ENCODE results near the gene ZNF592.
A peak's percentile ranks its signal among the peaks of the same experiment; 100 is the strongest.

The ZNF592 gene

DNA sequence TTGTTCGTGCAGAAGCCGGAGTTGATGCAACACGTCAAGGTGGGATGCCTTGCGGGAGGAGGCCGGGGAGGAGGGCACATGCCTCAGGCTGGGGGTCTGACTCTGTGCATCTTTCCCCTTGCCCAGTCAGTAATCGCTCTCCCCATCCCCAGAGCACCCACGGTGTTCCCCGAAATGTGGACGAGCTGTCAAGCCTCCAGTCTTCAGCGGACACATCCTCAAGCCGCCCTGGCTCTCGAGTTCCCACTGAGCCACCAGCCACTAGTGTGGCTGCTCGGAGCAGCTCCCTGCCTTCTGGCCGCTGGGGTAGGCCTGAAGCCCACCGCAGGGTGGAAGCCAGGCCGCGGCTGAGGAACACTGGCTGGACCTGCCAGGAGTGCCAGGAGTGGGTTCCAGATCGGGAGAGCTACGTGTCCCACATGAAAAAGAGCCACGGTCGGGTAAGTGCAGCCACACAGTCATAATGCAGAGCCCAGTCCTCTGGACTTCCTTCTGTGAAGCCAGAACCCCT lies 50.1 kb downstream of the ZNF592 start:
- H3K4me3 ChIP-seq (ENCODE audit: low read depth, low read length): no peak overlapping the region
- ChIA-PET CTCF (no interaction called here), POLR2A (no interaction called here)
- no peaks in the 10 kb centered on the region for H3K4me1 ChIP-seq (ENCODE audit: control insufficient read depth, insufficient read depth, low read length)
- no peak overlapping the region for H3K27ac ChIP-seq (ENCODE audit: extremely low read depth, low read depth, low read length)
- 0 out of 2 replicates have a peak, but pooled peaks have one; percentile 12 for TF ChIP-seq ZFHX2 (tag by site-specific recombination; conservative IDR thresholded peaks at IDR 0.05)
- TF ChIP-seq ZNF561 (tag by site-specific recombination; IDR thresholded peaks at IDR 0.05; ENCODE audit: borderline replicate concordance): no peak
- no peaks in the 10 kb centered on the region for H3K9me3 ChIP-seq (ENCODE audit: control insufficient read depth, insufficient read depth, low read depth, low read length)
- H3K36me3 ChIP-seq (ENCODE audit: control insufficient read depth in 2 of 2, insufficient read depth in 1 of 2, low read length in 2 of 2): peaks cover 35 to 81% of the 10 kb centered on the region in 2 experiments

- POLR2A ChIA-PET: no interaction called here
- peak; percentile 66 for TF ChIP-seq ZNF623 (tag by site-specific recombination; IDR thresholded peaks at IDR 0.05)
- no peak for TF ChIP-seq ZNF133 (tag by site-specific recombination; IDR thresholded peaks at IDR 0.05)
- Histone ChIP-seq H3K27ac (ENCODE audit: extremely low read depth, low read depth, low read length) (no peak overlapping the region), H3K4me1 (ENCODE audit: control insufficient read depth, insufficient read depth, low read length) (no peaks in the 10 kb centered on the region; the same call in 1 of the 2 replicates), H3K4me3 (ENCODE audit: low read depth, low read length) (no peak overlapping the region), H3K36me3 (ENCODE audit: control insufficient read depth in 2 of 2, insufficient read depth in 1 of 2, low read length in 2 of 2) (peaks cover 24 to 83% of the 10 kb centered on the region in 2 experiments), H3K9me3 (ENCODE audit: control insufficient read depth, insufficient read depth, low read depth, low read length) (no peaks in the 10 kb centered on the region)
- CTCF ChIA-PET: interaction anchor here (0.5 kb wide), 1 partner anchor 28 kb away, joined by 3 read pairs; no protein-coding TSS in a partner anchor
Measured at GRCh38 chr15:84799511-84800187, 51.3 kb downstream of the ZNF592 start.

- H3K27ac ChIP-seq (ENCODE audit: extremely low read depth, low read depth, low read length): no peak overlapping the region
- CTCF ChIA-PET: interaction anchor here (0.5 kb wide), 2 partner anchors 27 to 74 kb away, joined by 3 read pairs; no protein-coding TSS in a partner anchor
- no peaks in the 10 kb centered on the region; the same call in 1 of the 2 replicates for H3K4me1 ChIP-seq (ENCODE audit: control insufficient read depth, insufficient read depth, low read length)
- TF ChIP-seq, protein P1, sequence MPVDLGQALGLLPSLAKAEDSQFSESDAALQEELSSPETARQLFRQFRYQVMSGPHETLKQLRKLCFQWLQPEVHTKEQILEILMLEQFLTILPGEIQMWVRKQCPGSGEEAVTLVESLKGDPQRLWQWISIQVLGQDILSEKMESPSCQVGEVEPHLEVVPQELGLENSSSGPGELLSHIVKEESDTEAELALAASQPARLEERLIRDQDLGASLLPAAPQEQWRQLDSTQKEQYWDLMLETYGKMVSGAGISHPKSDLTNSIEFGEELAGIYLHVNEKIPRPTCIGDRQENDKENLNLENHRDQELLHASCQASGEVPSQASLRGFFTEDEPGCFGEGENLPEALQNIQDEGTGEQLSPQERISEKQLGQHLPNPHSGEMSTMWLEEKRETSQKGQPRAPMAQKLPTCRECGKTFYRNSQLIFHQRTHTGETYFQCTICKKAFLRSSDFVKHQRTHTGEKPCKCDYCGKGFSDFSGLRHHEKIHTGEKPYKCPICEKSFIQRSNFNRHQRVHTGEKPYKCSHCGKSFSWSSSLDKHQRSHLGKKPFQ (tag by site-specific recombination; IDR thresholded peaks at IDR 0.05): no peak
- TF ChIP-seq HOXA7 (CRISPR knock-in tag; IDR thresholded peaks at IDR 0.05; ENCODE audit: borderline replicate concordance) (no peak), ZNF211 (tag by site-specific recombination; IDR thresholded peaks at IDR 0.05; ENCODE audit: low read depth) (no peak), ZNF660 (tag by site-specific recombination; IDR thresholded peaks at IDR 0.05) (no peak), ZNF148 (tag by site-specific recombination; IDR thresholded peaks at IDR 0.05; ENCODE audit: borderline replicate concordance) (no peak), ZNF354C (tag by site-specific recombination; IDR thresholded peaks at IDR 0.05; ENCODE audit: borderline replicate concordance, low read depth) (no peak), AEBP2 (tag by site-specific recombination; IDR thresholded peaks at IDR 0.05; ENCODE audit: borderline replicate concordance) (no peak), SP3 (tag by site-specific recombination; IDR thresholded peaks at IDR 0.05) (no peak), IKZF3 (tag by site-specific recombination; IDR thresholded peaks at IDR 0.05) (no peak)
- POLR2A ChIA-PET: no interaction called here
- H3K9me3 ChIP-seq (ENCODE audit: control insufficient read depth, insufficient read depth, low read depth, low read length): no peaks in the 10 kb centered on the region
- H3K4me3 ChIP-seq (ENCODE audit: low read depth, low read length): no peak overlapping the region
- peaks cover 23 to 86% of the 10 kb centered on the region in 2 experiments for H3K36me3 ChIP-seq (ENCODE audit: control insufficient read depth in 2 of 2, insufficient read depth in 1 of 2, low read length in 2 of 2)
Measured at GRCh38 chr15:84800365-84800806, 52.0 kb downstream of the ZNF592 start.
